HCT116 (cell line): ENCODE results near the gene TAGLN. TPM values are rescaled to one million over a fixed set of nuclear protein-coding genes. Genes with fewer than 3 reads are reported as not detected.

ENCODE experiments used
- ATAC-seq: fragments of 200-7000 bp; cut with Tn5 transposase; 2 replicates; pipeline ENCODE4 v1.9.1; 2020; ENCODE audit warnings: mild to moderate bottlenecking, moderate library complexity
- BruUV-seq: library from RNA; stranded (reverse); fragments of 400-500 nt; replicated peaks from 2 replicates; lab custom pipeline; 2021; lab: Mats Ljungman, UMichigan
- CTCF ChIA-PET: fragments of 300-600 bp; sonication (Branson Sonifier 250); formaldehyde crosslinking; loops from one replicate; lab custom pipeline; 2021; ENCODE audit warnings: antibody characterized with exemption; lab: Charles Lee
- POLR2A ChIA-PET: fragments of 300-600, 350-600 bp; sonication (Branson Sonifier 250); formaldehyde crosslinking; loops from one replicate; lab custom pipeline; 2021; ENCODE audit warnings: antibody characterized with exemption; lab: Charles Lee
- RAD21 ChIA-PET, 2 experiments: fragments of 300-600 bp; sonication (Branson Sonifier 250); formaldehyde crosslinking; loops; one replicate each; lab custom pipeline; 2023; ENCODE audit warnings: low total read pairs in 2 of 2; ENCODE audit not compliant: uncharacterized antibody in 2 of 2, unreplicated experiment in 2 of 2, low non-redundant PET in 1 of 2; lab: Charles Lee
- DNase-seq: peaks from one replicate; pipeline ENCODE4 v3.0.0-alpha.2; 2010; ENCODE audit warnings: low read depth, low spot score
- H2AFZ ChIP-seq: fragments of 200-600 bp; shearing (Covaris generic), sonication (generic); 2 replicates; pipeline ENCODE4 v1.6.1; 2017; ENCODE audit warnings: low read depth, mixed run types, mixed read lengths, antibody characterized with exemption, low read length; ENCODE audit not compliant: poor library complexity, severe bottlenecking
- H3K27ac ChIP-seq: 2 replicates; pipeline ENCODE4 v1.5.1; 2012; ENCODE audit warnings: low read depth, low read length
- H3K27me3 ChIP-seq: fragments of 200-600 bp; sonication (generic); 2 replicates; pipeline ENCODE4 v1.6.1; 2016; ENCODE audit warnings: mixed run types, low read length, mixed read lengths; ENCODE audit not compliant: insufficient read depth
- H3K36me3 ChIP-seq, 2 experiments: fragments of 200-500 bp in 1 of 2; fragments of 200-600 bp in 1 of 2; sonication (Bioruptor generic) in 1 of 2; sonication (generic) in 1 of 2; 2 replicates each; pipeline versions ENCODE4 v1.5.1 to v1.6.1; 2014 to 2016; ENCODE audit warnings: low read length in 2 of 2, inconsistent platforms in 1 of 2, mixed read lengths in 1 of 2, mixed run types in 1 of 2; ENCODE audit not compliant: insufficient read depth in 2 of 2, control insufficient read depth in 1 of 2
- H3K4me1 ChIP-seq, 2 experiments: fragments of 200-600 bp in 1 of 2; sonication (generic) in 1 of 2; 2 replicates each; pipeline versions ENCODE4 v1.5.1 to v1.6.1; 2012 to 2017; ENCODE audit warnings: low read length in 2 of 2, inconsistent platforms in 1 of 2, mild to moderate bottlenecking in 1 of 2, mixed read lengths in 1 of 2, mixed run types in 1 of 2, moderate library complexity in 1 of 2; ENCODE audit not compliant: insufficient read depth in 2 of 2, control insufficient read depth in 1 of 2
- H3K4me2 ChIP-seq: fragments of 200-600 bp; sonication (generic); 2 replicates; pipeline ENCODE4 v1.6.1; 2017; ENCODE audit warnings: mixed run types, low read length, mixed read lengths
- H3K4me3 ChIP-seq, 2 experiments: fragments of 200-600 bp in 1 of 2; sonication (generic) in 1 of 2; replicated peaks in 1 of 2; 2 replicates each; pipeline ENCODE4 v1.5.1; 2011 to 2016; ENCODE audit warnings: low read length in 2 of 2, control low read depth in 1 of 2, low read depth in 1 of 2, mild to moderate bottlenecking in 1 of 2, mixed read lengths in 1 of 2, mixed run types in 1 of 2
- H3K79me2 ChIP-seq: fragments of 200-600 bp; sonication (generic); 2 replicates; pipeline ENCODE4 v1.6.1; 2017; ENCODE audit warnings: mild to moderate bottlenecking, mixed run types, low read length, moderate library complexity, mixed read lengths; ENCODE audit not compliant: insufficient read depth
- H3K9ac ChIP-seq: fragments of 200-600 bp; sonication (generic); 2 replicates; pipeline ENCODE4 v1.6.1; 2016; ENCODE audit warnings: low read length, mixed read lengths
- H3K9me2 ChIP-seq: fragments of 200-600 bp; sonication (generic), shearing (Covaris generic); 2 replicates; pipeline ENCODE4 v1.6.1; 2017; ENCODE audit warnings: mixed run types, mild to moderate bottlenecking, moderate library complexity; ENCODE audit not compliant: insufficient read depth
- H3K9me3 ChIP-seq, 2 experiments: fragments of 200-500 bp in 1 of 2; fragments of 200-600 bp in 1 of 2; sonication (Bioruptor generic) in 1 of 2; sonication (generic) in 1 of 2; 2 replicates each; pipeline ENCODE4 v1.6.1; 2014 to 2017; ENCODE audit warnings: low read length in 2 of 2, mixed read lengths in 2 of 2, inconsistent platforms in 1 of 2, low read depth in 1 of 2, mild to moderate bottlenecking in 1 of 2, mixed run types in 1 of 2, moderate library complexity in 1 of 2; ENCODE audit not compliant: control insufficient read depth in 1 of 2, insufficient read depth in 1 of 2
- H4K20me1 ChIP-seq: fragments of 200-600 bp; sonication (generic), shearing (Covaris generic); 2 replicates; pipeline ENCODE4 v1.6.1; 2017; ENCODE audit warnings: mixed run types, mild to moderate bottlenecking, moderate library complexity; ENCODE audit not compliant: insufficient read depth
- ATF3 ChIP-seq: IDR thresholded peaks from 2 replicates; pipeline ENCODE4 v1.6.1; 2012
- CTCF ChIP-seq, 3 experiments: fragments of 200-600 bp in 1 of 3; sonication (generic) in 1 of 3; IDR thresholded peaks in 2 of 3; conservative IDR thresholded peaks in 1 of 3; 2 replicates each; pipeline ENCODE4 v1.5.1; 2012 to 2017; ENCODE audit warnings: low read depth in 2 of 3, low read length in 2 of 3, antibody characterized with exemption in 1 of 3, borderline replicate concordance in 1 of 3, control low read depth in 1 of 3, mild to moderate bottlenecking in 1 of 3, mixed read lengths in 1 of 3, mixed run types in 1 of 3, moderate library complexity in 1 of 3; ENCODE audit not compliant: insufficient read depth in 1 of 3
- EGR1 ChIP-seq: IDR thresholded peaks from 2 replicates; pipeline ENCODE4 v1.6.1; 2012; ENCODE audit warnings: low read depth
- ELF1 ChIP-seq: IDR thresholded peaks from 2 replicates; pipeline ENCODE4 v1.6.1; 2012; ENCODE audit warnings: low read depth, borderline replicate concordance
- EZH2 ChIP-seq: fragments of 200-600 bp; sonication (generic); IDR thresholded peaks from 2 replicates; pipeline ENCODE4 v1.6.1; 2017; ENCODE audit warnings: antibody characterized with exemption, mixed run types
- SP1 ChIP-seq: IDR thresholded peaks from 2 replicates; pipeline ENCODE4 v1.6.1; 2012; ENCODE audit warnings: low read depth
- ZBTB33 ChIP-seq: IDR thresholded peaks from 2 replicates; pipeline ENCODE4 v1.6.1; 2011; ENCODE audit warnings: mild to moderate bottlenecking, low read length, moderate library complexity; ENCODE audit not compliant: insufficient replicate concordance; ENCODE audit errors: extremely low read depth
- ZFX ChIP-seq: fragments of 450-650 bp; IDR thresholded peaks from 2 replicates; pipeline ENCODE4 v1.6.1; 2017
- intact Hi-C: fragments of 100-400 bp; cut with micrococcal nuclease; formaldehyde crosslinking; loops from 2 replicates; pipeline ENCODE4 v1.10.0; 2022
- total RNA-seq: library from RNA; stranded (reverse); gene quantifications from one replicate; pipeline ENCODE4 v1.2.1, GENCODE V29; 2021; ENCODE audit not compliant: unreplicated experiment

TAGLN gene
- total RNA-seq, 1 experiment from 2014 or later: 10.0 TPM

- no peaks in the 10 kb centered on the region for H3K27me3 ChIP-seq
- no peak overlapping the region for H3K27ac ChIP-seq
- no peak for TF ChIP-seq ZFX
- TF ChIP-seq EZH2: no peak
- TF ChIP-seq CTCF (IDR thresholded peaks at IDR 0.05 in 2 of 3, conservative IDR thresholded peaks at IDR 0.05 in 1 of 3; ENCODE audit: borderline replicate concordance in 1 of 3, insufficient read depth in 1 of 3, low read depth in 2 of 3, low read length in 2 of 3): no peak
- no peak for TF ChIP-seq ELF1
- no peak for TF ChIP-seq SP1
- TF ChIP-seq ATF3: no peak
- TF ChIP-seq EGR1: no peak
- no peak for TF ChIP-seq ZBTB33
- H2AFZ ChIP-seq: no peak overlapping the region
- POLR2A ChIA-PET: no interaction called here
- CTCF ChIA-PET: no interaction called here
- peaks cover 98% of the 10 kb centered on the region for H3K79me2 ChIP-seq
- RAD21 ChIA-PET: no interaction called here
- BruUV-seq: no TSS peak
- H4K20me1 ChIP-seq: 0 out of 2 replicates have a peak, but pooled peaks cover 5% of the 10 kb centered on the region
- H3K4me2 ChIP-seq: no peak overlapping the region
- no peaks in the 10 kb centered on the region for H3K9me2 ChIP-seq
- no peaks in the 10 kb centered on the region for H3K4me1 ChIP-seq
- intact Hi-C loops: no loop called here
- no peak overlapping the region for H3K4me3 ChIP-seq
- H3K36me3 ChIP-seq: peaks cover 35 to 37% of the 10 kb centered on the region in 2 experiments; a peak in 3 of 4 replicates
- DNase-seq (no peak), ATAC-seq (no peak)
- H3K9me3 ChIP-seq: no peaks in the 10 kb centered on the region
- no peak overlapping the region for H3K9ac ChIP-seq
Measured at GRCh38 chr11:117157507-117157906, 41.7 kb upstream of the TAGLN start.
